IMR-90 (cell line): ENCODE data around the gene POLR2I. TPM values are rescaled to one million over a fixed set of nuclear protein-coding genes. Genes with fewer than 3 reads are reported as not detected.

Experiments
- ATAC-seq: fragments of 200-7000 bp; cut with Tn5 transposase; 2 replicates; pipeline ENCODE4 v1.9.1; 2020; ENCODE audit warnings: low read depth, mild to moderate bottlenecking, moderate library complexity
- BruUV-seq: library from RNA; stranded (reverse); fragments of 400-500 nt; replicated peaks from 2 replicates; lab custom pipeline; 2021; lab: Mats Ljungman, UMichigan
- CTCF ChIA-PET: fragments of 300-600 bp; formaldehyde crosslinking; extraction: SDS; loops from one replicate; lab custom pipeline; 2021; ENCODE audit warnings: antibody characterized with exemption; lab: Yijun Ruan, JAX
- POLR2A ChIA-PET: fragments of 300-600 bp; sonication (Branson Sonifier 250); formaldehyde crosslinking; loops from one replicate; lab custom pipeline; 2022; ENCODE audit warnings: antibody characterized with exemption; ENCODE audit not compliant: unreplicated experiment; lab: Charles Lee
- DNase-seq: peaks from one replicate; pipeline ENCODE4 v3.0.0; 2013
- H2AFZ ChIP-seq: replicated peaks from 2 replicates; pipeline ENCODE3; 2013; ENCODE audit warnings: low read length, mild to moderate bottlenecking; ENCODE audit not compliant: poor library complexity
- H2AK5ac ChIP-seq: 2 replicates; pipeline ENCODE4 v1.6.1; 2013; ENCODE audit warnings: low read depth, low read length, inconsistent platforms
- H2AK9ac ChIP-seq: replicated peaks from 2 replicates; pipeline ENCODE3; 2013; ENCODE audit warnings: mild to moderate bottlenecking, low read depth, low read length, moderate library complexity; ENCODE audit not compliant: poor library complexity
- H2BK120ac ChIP-seq: 2 replicates; pipeline ENCODE4 v1.6.1; 2013; ENCODE audit warnings: low read depth, low read length, inconsistent platforms
- H2BK15ac ChIP-seq: 3 replicates; pipeline ENCODE4 v1.6.1; 2013; ENCODE audit warnings: low read depth, low read length, inconsistent platforms
- H2BK20ac ChIP-seq: 2 replicates; pipeline ENCODE4 v1.6.1; 2013; ENCODE audit warnings: low read depth, mild to moderate bottlenecking, inconsistent platforms, low read length, moderate library complexity
- H2BK5ac ChIP-seq: 2 replicates; pipeline ENCODE4 v1.6.1; 2013; ENCODE audit warnings: mild to moderate bottlenecking, low read depth, low read length, inconsistent platforms; ENCODE audit not compliant: poor library complexity, severe bottlenecking
- H3K14ac ChIP-seq: replicated peaks from 2 replicates; pipeline ENCODE4 v1.6.1; 2013; ENCODE audit warnings: low read depth, low read length, inconsistent platforms
- H3K18ac ChIP-seq: 2 replicates; pipeline ENCODE4 v1.6.1; 2013; ENCODE audit warnings: low read depth, low read length, control low read depth
- H3K23ac ChIP-seq: 2 replicates; pipeline ENCODE4 v1.6.1; 2013; ENCODE audit warnings: low read depth, low read length, inconsistent platforms
- H3K27ac ChIP-seq: 2 replicates; pipeline ENCODE4 v1.5.1; 2013; ENCODE audit warnings: mild to moderate bottlenecking, control low read depth, low read length; ENCODE audit not compliant: insufficient read depth
- H3K27me3 ChIP-seq: 2 replicates; pipeline ENCODE4 v1.6.1; 2013; ENCODE audit warnings: low read length; ENCODE audit not compliant: control insufficient read depth, insufficient read depth
- H3K36me3 ChIP-seq: 2 replicates; pipeline ENCODE4 v1.6.1; 2013; ENCODE audit warnings: low read length, mixed read lengths; ENCODE audit not compliant: control insufficient read depth, insufficient read depth
- H3K4ac ChIP-seq: 2 replicates; pipeline ENCODE4 v1.6.1; 2013; ENCODE audit warnings: low read depth, low read length, inconsistent platforms
- H3K4me1 ChIP-seq: 2 replicates; pipeline ENCODE4 v1.6.1; 2013; ENCODE audit warnings: low read length, mixed read lengths; ENCODE audit not compliant: control insufficient read depth, insufficient read depth
- H3K4me2 ChIP-seq: 2 replicates; pipeline ENCODE4 v1.6.1; 2013; ENCODE audit warnings: low read depth, mild to moderate bottlenecking, control low read depth, low read length, moderate library complexity
- H3K4me3 ChIP-seq: 2 replicates; pipeline ENCODE4 v1.5.1; 2013; ENCODE audit warnings: low read depth, mild to moderate bottlenecking, control low read depth, low read length, moderate library complexity; ENCODE audit not compliant: insufficient read depth
- H3K56ac ChIP-seq: 2 replicates; pipeline ENCODE4 v1.6.1; 2013; ENCODE audit warnings: low read length, inconsistent platforms; ENCODE audit not compliant: insufficient read depth; ENCODE audit errors: extremely low read depth
- H3K79me1 ChIP-seq, 2 experiments: 2 replicates each; pipeline ENCODE4 v1.6.1; 2013; ENCODE audit warnings: low read length in 2 of 2, inconsistent platforms in 1 of 2, low read depth in 1 of 2
- H3K9ac ChIP-seq: 2 replicates; pipeline ENCODE4 v1.6.1; 2013; ENCODE audit warnings: low read depth, low read length, control low read depth
- H3K9me1 ChIP-seq: 2 replicates; pipeline ENCODE4 v1.6.1; 2013; ENCODE audit warnings: low read length, inconsistent platforms; ENCODE audit not compliant: insufficient read depth
- H3K9me3 ChIP-seq: 2 replicates; pipeline ENCODE4 v1.6.1; 2013; ENCODE audit warnings: low read length; ENCODE audit not compliant: control insufficient read depth, insufficient read depth
- H4K20me1 ChIP-seq: 2 replicates; pipeline ENCODE4 v1.6.1; 2013; ENCODE audit warnings: low read length, inconsistent platforms; ENCODE audit not compliant: insufficient read depth
- H4K5ac ChIP-seq: 2 replicates; pipeline ENCODE4 v1.6.1; 2013; ENCODE audit warnings: mild to moderate bottlenecking, low read depth, low read length, control low read depth
- H4K8ac ChIP-seq, 2 experiments: 2 replicates each; pipeline ENCODE4 v1.6.1; 2013; ENCODE audit warnings: low read depth in 2 of 2, low read length in 2 of 2, control low read depth in 1 of 2, inconsistent platforms in 1 of 2
- H4K91ac ChIP-seq: 2 replicates; pipeline ENCODE4 v1.6.1; 2013; ENCODE audit warnings: low read depth, low read length, inconsistent platforms; ENCODE audit not compliant: insufficient read depth
- BHLHE40 ChIP-seq: fragments of 150-350 bp; IDR thresholded peaks from 2 replicates; pipeline ENCODE4 v1.6.1; 2016; ENCODE audit warnings: mild to moderate bottlenecking, low read depth, low read length
- CEBPB ChIP-seq: IDR thresholded peaks from 2 replicates; pipeline ENCODE4 v1.6.1; 2012; ENCODE audit warnings: low read depth, low read length, improper control_type of control experiment
- CHD1 ChIP-seq: IDR thresholded peaks from 2 replicates; pipeline ENCODE4 v1.6.1; 2012; ENCODE audit warnings: low read depth, low read length, improper control_type of control experiment
- CTCF ChIP-seq: conservative IDR thresholded peaks from 2 replicates; pipeline ENCODE4 v1.5.1; 2012; ENCODE audit warnings: mild to moderate bottlenecking, low read depth, low read length, improper control_type of control experiment
- FOS ChIP-seq: fragments of 150-350 bp; IDR thresholded peaks from 2 replicates; pipeline ENCODE4 v1.6.1; 2016; ENCODE audit warnings: low read depth, low read length
- MAFK ChIP-seq: IDR thresholded peaks from 2 replicates; pipeline ENCODE4 v1.6.1; 2012; ENCODE audit warnings: low read depth, low read length, improper control_type of control experiment
- MAZ ChIP-seq: IDR thresholded peaks from 2 replicates; pipeline ENCODE4 v1.6.1; 2012; ENCODE audit warnings: low read depth, mild to moderate bottlenecking, low read length, improper control_type of control experiment, moderate library complexity, borderline replicate concordance
- MXI1 ChIP-seq: IDR thresholded peaks from 2 replicates; pipeline ENCODE4 v1.6.1; 2012; ENCODE audit warnings: low read depth, mild to moderate bottlenecking, low read length, moderate library complexity, borderline replicate concordance
- NFE2L2 ChIP-seq: fragments of 150-350 bp; IDR thresholded peaks from 2 replicates; pipeline ENCODE4 v1.6.1; 2016; ENCODE audit warnings: low read depth, mild to moderate bottlenecking, low read length
- POLR2A ChIP-seq: IDR thresholded peaks from 2 replicates; pipeline ENCODE4 v1.6.1; 2012; ENCODE audit warnings: mild to moderate bottlenecking, low read depth, low read length
- RAD21 ChIP-seq: IDR thresholded peaks from 2 replicates; pipeline ENCODE4 v1.6.1; 2012; ENCODE audit warnings: low read length, improper control_type of control experiment
- RCOR1 ChIP-seq: IDR thresholded peaks from 2 replicates; pipeline ENCODE4 v1.6.1; 2012; ENCODE audit warnings: mild to moderate bottlenecking, low read length, improper control_type of control experiment; ENCODE audit not compliant: insufficient replicate concordance
- RFX5 ChIP-seq: IDR thresholded peaks from 2 replicates; pipeline ENCODE4 v1.8.0; 2012; ENCODE audit warnings: low read depth, mild to moderate bottlenecking, low read length, moderate library complexity
- SMC3 ChIP-seq: fragments of 150-350 bp; IDR thresholded peaks from 2 replicates; pipeline ENCODE4 v1.6.1; 2016; ENCODE audit warnings: low read depth, mild to moderate bottlenecking, antibody characterized with exemption, low read length, moderate library complexity
- WGBS, 2 experiments: methylation state at CpG; one replicate each; pipeline versions ENCODE4 v1.1.5 to v1.1.7; 2013; ENCODE audit warnings: missing lambda C conversion rate in 2 of 2; ENCODE audit not compliant: insufficient read length in 1 of 2; ENCODE audit errors: extremely low coverage in 2 of 2; 5-methylcytosine and 5-hydroxymethylcytosine counted together
- dilution Hi-C: fragments of 300-500 bp; cut with HindIII; formaldehyde crosslinking; loops from one replicate; pipeline ENCODE4 v1.14.3; 2018; ENCODE audit warnings: low sequenced_read_pairs; ENCODE audit not compliant: unreplicated experiment
- in situ Hi-C: fragments of 300-500 bp; cut with MboI; formaldehyde crosslinking; loops from 3 replicates; pipeline ENCODE4 v1.14.3; 2019; ENCODE audit warnings: low sequenced_read_pairs, inconsistent platforms, mixed read lengths
- intact Hi-C: fragments of 100-400 bp; cut with micrococcal nuclease; formaldehyde crosslinking; loops from 2 replicates; pipeline ENCODE4 v1.10.0; 2022
- polyA plus RNA-seq, 3 experiments: library from polyadenylated mRNA; depleted of rRNA; stranded (reverse); fragments of >200 nt; gene quantifications; 2 replicates each; pipeline ENCODE4 v1.2.3, GENCODE V29; 2012; ENCODE audit warnings: low replicate concordance in 1 of 3
- total RNA-seq: library from RNA; depleted of rRNA; stranded (reverse); fragments of >200 nt; gene quantifications from 2 replicates; pipeline ENCODE4 v1.2.3, GENCODE V29; 2012
- TF ChIP-seq, protein P1 (sequence below): fragments of 150-350 bp; IDR thresholded peaks from 2 replicates; pipeline ENCODE4 v1.6.1; 2017; ENCODE audit warnings: mild to moderate bottlenecking, antibody characterized with exemption, low read length, low read depth
- TF ChIP-seq, protein P2 (sequence below): fragments of 150-350 bp; IDR thresholded peaks from 2 replicates; pipeline ENCODE4 v1.6.1; 2016; ENCODE audit warnings: low read depth, mild to moderate bottlenecking, low read length, moderate library complexity, borderline replicate concordance

POLR2I gene
- total and polyA plus RNA-seq, 2 of the 4 experiments (the other 2 are of a cell fraction): 35.8 to 59.7 TPM

GRCh38 chr19:36121486-36122124 lies 6.9 kb upstream of the POLR2I start:
- Histone ChIP-seq H3K9ac (no peak overlapping the region), H2BK20ac (no peak overlapping the region), H3K14ac (no peak overlapping the region), H2BK15ac (no peak overlapping the region), H3K4me3 (no peak overlapping the region), H3K4ac (no peak overlapping the region), H3K27me3 (no peaks in the 10 kb centered on the region), H2BK120ac (no peak overlapping the region), H4K8ac (no peak overlapping the region), H2AK5ac (no peak overlapping the region), H3K56ac (no peak overlapping the region), H2AK9ac (peak overlapping the region; percentile 61), H4K20me1 (peaks cover 8% of the 10 kb centered on the region; the same call in 1 of the 2 replicates), H3K4me1 (no peaks in the 10 kb centered on the region), H3K9me3 (no peaks in the 10 kb centered on the region), H2AFZ (no peak overlapping the region), H3K79me1 (peaks cover 4 to 36% of the 10 kb centered on the region in 2 experiments), H3K23ac (no peak overlapping the region), H3K9me1 (no peaks in the 10 kb centered on the region), H3K27ac (no peak overlapping the region), H3K36me3 (peaks cover 40% of the 10 kb centered on the region), H4K5ac (no peak overlapping the region), H3K18ac (no peak overlapping the region), H2BK5ac (no peak overlapping the region), H4K91ac (no peak overlapping the region), H3K4me2 (no peak overlapping the region)
- DNase-seq (no peak), ATAC-seq (no peak)
- dilution Hi-C loops: no loop called here
- ChIA-PET POLR2A (no interaction called here), CTCF (no interaction called here)
- BruUV-seq: no TSS peak
- in situ Hi-C loops: no loop called here
- intact Hi-C loops: no loop called here
- WGBS, 2 experiments: 95% methylated on average over 28 of the region's 49 CpGs; no CpG with 5 or more reads in 1 of the 2 experiments
- TF ChIP-seq RAD21 (no peak), RFX5 (no peak), POLR2A (no peak), MXI1 (no peak), CEBPB (no peak), NFE2L2 (no peak), MAZ (no peak), MAFK (no peak), SMC3 (no peak), CHD1 (no peak), RCOR1 (no peak), CTCF (no peak), FOS (no peak), BHLHE40 (no peak)
- TF ChIP-seq, protein P1, sequence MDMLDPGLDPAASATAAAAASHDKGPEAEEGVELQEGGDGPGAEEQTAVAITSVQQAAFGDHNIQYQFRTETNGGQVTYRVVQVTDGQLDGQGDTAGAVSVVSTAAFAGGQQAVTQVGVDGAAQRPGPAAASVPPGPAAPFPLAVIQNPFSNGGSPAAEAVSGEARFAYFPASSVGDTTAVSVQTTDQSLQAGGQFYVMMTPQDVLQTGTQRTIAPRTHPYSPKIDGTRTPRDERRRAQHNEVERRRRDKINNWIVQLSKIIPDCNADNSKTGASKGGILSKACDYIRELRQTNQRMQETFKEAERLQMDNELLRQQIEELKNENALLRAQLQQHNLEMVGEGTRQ: no peak
- TF ChIP-seq, protein P2, sequence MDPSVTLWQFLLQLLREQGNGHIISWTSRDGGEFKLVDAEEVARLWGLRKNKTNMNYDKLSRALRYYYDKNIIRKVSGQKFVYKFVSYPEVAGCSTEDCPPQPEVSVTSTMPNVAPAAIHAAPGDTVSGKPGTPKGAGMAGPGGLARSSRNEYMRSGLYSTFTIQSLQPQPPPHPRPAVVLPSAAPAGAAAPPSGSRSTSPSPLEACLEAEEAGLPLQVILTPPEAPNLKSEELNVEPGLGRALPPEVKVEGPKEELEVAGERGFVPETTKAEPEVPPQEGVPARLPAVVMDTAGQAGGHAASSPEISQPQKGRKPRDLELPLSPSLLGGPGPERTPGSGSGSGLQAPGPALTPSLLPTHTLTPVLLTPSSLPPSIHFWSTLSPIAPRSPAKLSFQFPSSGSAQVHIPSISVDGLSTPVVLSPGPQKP: no peak
